ENCODE data around the gene CRYZ.

CRYZ gene

DNA sequence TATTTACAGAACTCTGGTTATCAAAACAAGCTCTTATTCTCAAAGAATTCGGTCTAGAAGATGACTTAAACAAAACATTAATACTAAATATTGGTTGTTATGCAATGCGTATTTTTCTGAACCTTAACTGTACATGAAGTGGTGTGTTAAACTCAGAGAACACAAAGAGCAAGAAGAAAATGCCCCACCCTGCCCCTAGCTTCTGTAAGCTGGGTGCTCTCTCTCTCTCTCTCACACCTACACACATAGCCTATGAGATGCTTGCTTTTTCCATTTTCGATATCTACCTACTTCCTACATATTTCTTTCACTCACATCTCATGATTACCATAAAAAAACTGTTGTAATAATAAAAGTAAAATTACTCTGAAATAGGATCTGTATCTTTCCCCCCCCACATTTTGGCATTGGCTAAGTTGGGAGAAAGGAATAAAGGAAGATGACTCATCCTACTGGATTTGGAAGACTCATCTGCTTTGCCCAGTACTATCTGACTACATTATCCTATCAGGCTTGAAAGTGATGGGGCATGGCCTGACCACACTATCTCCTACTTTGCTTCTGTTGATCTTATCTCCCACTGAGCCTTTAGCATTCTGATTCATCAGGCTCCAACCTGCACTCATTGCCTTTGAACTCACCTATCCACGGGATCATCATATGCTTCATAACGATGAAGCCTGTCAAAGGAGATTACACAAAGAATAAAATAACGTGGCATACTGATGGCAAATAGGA is 2.9 kb downstream of the CRYZ start:
- H3K9me3 ChIP-seq (ENCODE audit: insufficient read depth, low read depth, low read length), result peaks cover 14% of the 10 kb centered on the region
- no peak overlapping the region for H3K4me3 ChIP-seq (ENCODE audit: low read length)
- peaks cover 19% of the 10 kb centered on the region for H3K4me1 ChIP-seq (ENCODE audit: insufficient read depth, low read length)
- no peaks in the 10 kb centered on the region for H3K27me3 ChIP-seq (ENCODE audit: insufficient read depth, low read length)
- no peak overlapping the region for H3K27ac ChIP-seq (ENCODE audit: low read depth, low read length)
- peaks cover 9% of the 10 kb centered on the region; the same call in 1 of the 2 replicates for H3K36me3 ChIP-seq (ENCODE audit: insufficient read depth, low read length)
- H3K9ac ChIP-seq (ENCODE audit: low read depth, low read length), result no peak overlapping the region
- 75% methylated on average over 4 of the region's 6 CpGs for WGBS

DNA sequence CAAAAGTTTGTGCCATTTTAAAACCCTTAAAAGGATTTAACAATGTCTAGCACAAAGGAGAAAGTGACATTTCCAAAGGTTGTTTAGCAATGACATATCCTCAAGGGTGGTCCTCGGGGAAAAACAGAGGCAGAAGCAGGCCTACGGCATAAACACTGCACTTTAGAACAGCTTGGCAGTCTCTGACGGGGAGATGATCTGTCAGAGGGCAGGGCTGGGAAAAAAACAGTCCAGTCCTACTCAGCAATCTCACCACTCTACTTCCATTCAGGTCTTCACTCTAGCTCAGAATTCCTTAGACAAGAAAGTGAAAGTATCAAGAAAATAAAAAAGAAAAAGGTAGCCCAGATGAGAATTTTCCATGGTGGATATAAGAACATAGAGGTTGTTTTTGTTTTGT is 4.1 kb downstream of the CRYZ start:
- no peaks in the 10 kb centered on the region for H3K27me3 ChIP-seq (ENCODE audit: insufficient read depth, low read length)
- no peak overlapping the region for H3K27ac ChIP-seq (ENCODE audit: low read depth, low read length)
- H3K4me3 ChIP-seq (ENCODE audit: low read length), result no peak overlapping the region

DNA sequence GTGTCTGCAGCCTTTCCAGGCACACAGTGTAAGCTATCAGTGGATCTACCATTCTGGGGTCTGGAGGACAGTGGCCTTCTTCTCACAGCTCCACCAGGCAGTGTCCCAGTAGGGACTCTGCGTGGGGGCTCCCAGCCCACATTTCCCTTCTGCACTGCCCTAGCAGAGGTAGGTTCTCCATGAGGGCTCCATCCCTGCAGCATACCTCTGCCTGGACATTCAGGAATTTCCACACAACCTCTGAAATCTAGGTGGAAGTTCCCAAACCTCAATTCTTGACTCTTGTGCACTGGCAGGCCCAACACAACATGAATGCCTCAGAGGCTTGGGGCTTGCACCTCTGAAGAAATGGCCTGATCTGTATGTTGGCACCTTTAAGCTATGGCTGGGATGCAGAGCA is 6.8 kb downstream of the CRYZ start:
- peaks cover 14% of the 10 kb centered on the region for H3K9me3 ChIP-seq (ENCODE audit: insufficient read depth, low read depth, low read length)
- peaks cover 10% of the 10 kb centered on the region for H3K4me1 ChIP-seq (ENCODE audit: insufficient read depth, low read length)
- H3K27me3 ChIP-seq (ENCODE audit: insufficient read depth, low read length), result no peaks in the 10 kb centered on the region
- 93% methylated on average over 1 of the region's 1 CpG for WGBS
- H3K36me3 ChIP-seq (ENCODE audit: insufficient read depth, low read length), result peaks cover 47% of the 10 kb centered on the region
- H3K27ac ChIP-seq (ENCODE audit: low read depth, low read length), result no peak overlapping the region
- no peak overlapping the region for H3K9ac ChIP-seq (ENCODE audit: low read depth, low read length)
- H3K4me3 ChIP-seq (ENCODE audit: low read length), result no peak overlapping the region

More for the DNA sequence above, 4.1 kb downstream of the CRYZ start:
- no peak overlapping the region for H3K9ac ChIP-seq (ENCODE audit: low read depth, low read length)
- H3K4me1 ChIP-seq (ENCODE audit: insufficient read depth, low read length), result peaks cover 15% of the 10 kb centered on the region
- peaks cover 14% of the 10 kb centered on the region for H3K9me3 ChIP-seq (ENCODE audit: insufficient read depth, low read depth, low read length)
- H3K36me3 ChIP-seq (ENCODE audit: insufficient read depth, low read length), result peaks cover 20% of the 10 kb centered on the region
- WGBS, result 96% methylated on average over 3 of the region's 3 CpGs

DNA sequence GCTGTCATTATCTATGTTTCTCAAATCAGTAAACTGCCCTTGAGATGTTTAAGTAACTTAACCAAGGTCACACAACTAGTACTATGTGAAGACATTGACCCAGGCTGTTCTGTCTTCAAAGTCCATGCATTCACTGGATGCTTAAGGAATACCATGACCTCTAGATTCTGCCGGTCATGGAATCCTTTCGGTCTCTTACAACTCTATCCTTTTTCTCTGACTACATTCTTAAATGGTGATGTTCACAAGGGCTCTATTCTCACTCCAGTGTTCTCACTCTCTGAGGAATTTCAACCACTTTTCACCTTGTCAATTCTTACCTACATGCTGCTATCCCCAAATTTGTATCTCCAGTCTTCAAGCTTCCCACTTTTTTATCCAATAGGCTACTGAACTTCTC is 15.2 kb downstream of the CRYZ start:
- Histone ChIP-seq H3K4me1 (ENCODE audit: insufficient read depth, low read length) (no peaks in the 10 kb centered on the region), H3K27ac (ENCODE audit: low read depth, low read length) (no peak overlapping the region), H3K9me3 (ENCODE audit: insufficient read depth, low read depth, low read length) (no peaks in the 10 kb centered on the region), H3K36me3 (ENCODE audit: insufficient read depth, low read length) (peaks cover 70% of the 10 kb centered on the region), H3K4me3 (ENCODE audit: low read length) (no peak overlapping the region), H3K9ac (ENCODE audit: low read depth, low read length) (no peak overlapping the region), H3K27me3 (ENCODE audit: insufficient read depth, low read length) (no peaks in the 10 kb centered on the region)
- WGBS, result 92% methylated on average over 2 of the region's 2 CpGs

DNA sequence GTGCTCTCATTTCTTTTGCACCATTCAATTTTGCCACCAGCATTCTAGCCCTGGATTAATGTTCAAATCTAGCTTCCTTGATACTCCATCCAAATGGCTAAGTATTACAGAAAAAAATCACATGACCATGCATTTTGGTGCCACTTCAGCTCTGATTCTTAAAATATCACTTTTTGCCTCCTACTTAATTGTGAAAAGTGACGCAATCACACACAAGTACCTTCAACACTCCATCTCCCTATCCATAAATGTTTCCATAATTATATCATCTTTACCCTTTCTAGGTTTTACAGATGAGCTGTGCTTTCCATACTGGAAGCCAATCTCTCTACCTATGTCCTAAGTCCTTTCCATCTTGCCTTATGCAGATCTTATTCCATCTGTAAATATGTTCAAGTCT is 16.0 kb downstream of the CRYZ start:
- H3K4me3 ChIP-seq (ENCODE audit: low read length), result no peak overlapping the region
- WGBS, result 96% methylated on average over 1 of the region's 1 CpG
- H3K27ac ChIP-seq (ENCODE audit: low read depth, low read length), result no peak overlapping the region
- H3K4me1 ChIP-seq (ENCODE audit: insufficient read depth, low read length), result no peaks in the 10 kb centered on the region
- no peak overlapping the region for H3K9ac ChIP-seq (ENCODE audit: low read depth, low read length)
- H3K9me3 ChIP-seq (ENCODE audit: insufficient read depth, low read depth, low read length), result no peaks in the 10 kb centered on the region
- no peaks in the 10 kb centered on the region for H3K27me3 ChIP-seq (ENCODE audit: insufficient read depth, low read length)
- H3K36me3 ChIP-seq (ENCODE audit: insufficient read depth, low read length), result peaks cover 68% of the 10 kb centered on the region

DNA sequence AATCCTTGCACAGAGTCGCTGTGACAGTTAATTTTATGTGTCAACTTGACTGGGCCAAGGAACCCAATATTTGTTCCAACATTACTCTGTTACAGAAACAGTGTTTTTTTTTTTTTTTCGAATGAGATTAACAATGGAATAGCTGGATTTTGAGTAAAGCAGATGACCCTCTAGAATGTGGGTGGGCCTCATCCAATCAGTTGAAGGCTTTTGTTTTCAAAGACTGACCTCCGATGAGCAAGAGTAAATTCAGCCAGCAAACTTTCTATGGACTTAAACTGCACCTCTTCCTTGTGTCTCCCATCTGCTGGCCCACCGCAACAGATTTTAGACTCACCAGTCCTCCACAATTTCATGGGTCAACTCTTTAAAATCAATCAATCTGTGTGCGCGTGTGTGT is 17.0 kb downstream of the CRYZ start:
- H3K4me3 ChIP-seq (ENCODE audit: low read length), result no peak overlapping the region
- no peaks in the 10 kb centered on the region for H3K27me3 ChIP-seq (ENCODE audit: insufficient read depth, low read length)
- no peak overlapping the region for H3K27ac ChIP-seq (ENCODE audit: low read depth, low read length)
- 75% methylated on average over 6 of the region's 6 CpGs for WGBS
- H3K36me3 ChIP-seq (ENCODE audit: insufficient read depth, low read length), result peaks cover 65% of the 10 kb centered on the region
- H3K9ac ChIP-seq (ENCODE audit: low read depth, low read length), result no peak overlapping the region
- H3K9me3 ChIP-seq (ENCODE audit: insufficient read depth, low read depth, low read length), result no peaks in the 10 kb centered on the region
- H3K4me1 ChIP-seq (ENCODE audit: insufficient read depth, low read length), result no peaks in the 10 kb centered on the region

DNA sequence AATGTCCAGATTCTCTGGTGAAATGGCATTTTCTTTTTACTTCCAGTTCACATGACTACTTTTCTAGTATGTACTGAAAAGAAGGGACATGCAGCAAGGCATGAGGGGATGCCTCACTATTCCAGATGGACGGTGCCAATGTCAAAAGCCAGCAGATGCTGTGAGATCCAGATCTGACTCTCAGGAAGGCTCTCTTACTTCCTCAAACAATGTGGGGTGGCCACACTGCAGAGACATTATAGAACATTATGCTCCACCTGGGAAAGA is 17.7 kb downstream of the CRYZ start:
- 89% methylated on average over 1 of the region's 1 CpG for WGBS

DNA sequence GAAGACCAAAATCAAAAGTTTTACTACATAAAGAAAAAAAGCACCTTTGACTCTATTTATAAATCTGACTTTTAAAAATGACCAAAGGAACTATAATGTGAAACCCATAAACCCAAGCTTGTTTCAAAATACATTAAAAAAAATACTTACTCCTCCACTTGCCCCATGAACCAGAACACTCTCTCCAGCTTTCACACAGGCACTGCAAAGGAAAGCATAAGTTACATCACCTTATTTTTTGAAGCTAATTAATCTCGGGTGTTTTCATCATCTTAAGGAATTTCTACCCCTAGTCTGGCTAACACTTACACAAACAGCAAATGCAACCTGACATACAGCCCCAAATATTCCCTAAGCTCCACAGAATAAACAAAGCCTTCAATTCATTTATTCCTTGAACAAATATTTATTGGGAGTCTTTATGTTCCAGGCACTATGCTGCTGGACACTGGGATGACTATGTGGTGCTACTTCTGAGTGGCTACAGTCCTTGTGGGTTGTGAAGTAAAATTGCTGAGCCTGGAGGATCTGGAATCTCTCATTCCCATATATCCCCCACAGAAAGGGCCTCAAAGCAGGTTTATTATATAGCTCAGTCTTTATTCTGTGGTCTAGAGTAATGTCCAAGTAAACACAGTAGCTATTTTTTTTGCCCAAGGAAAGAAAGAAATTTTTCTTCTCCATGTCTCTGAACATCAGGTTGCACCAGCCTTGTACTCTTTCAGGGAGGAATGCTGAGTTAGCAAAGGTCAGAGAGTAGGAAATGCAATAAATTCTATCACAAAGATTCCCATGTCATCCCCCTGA is 18.2 kb downstream of the CRYZ start:
- H3K9ac ChIP-seq (ENCODE audit: low read depth, low read length), result no peak overlapping the region
- H3K27me3 ChIP-seq (ENCODE audit: insufficient read depth, low read length), result no peaks in the 10 kb centered on the region
- H3K4me3 ChIP-seq (ENCODE audit: low read length), result no peak overlapping the region
- WGBS, result 95% methylated on average over 1 of the region's 1 CpG
- H3K9me3 ChIP-seq (ENCODE audit: insufficient read depth, low read depth, low read length), result no peaks in the 10 kb centered on the region
- no peaks in the 10 kb centered on the region for H3K4me1 ChIP-seq (ENCODE audit: insufficient read depth, low read length)
- peaks cover 56% of the 10 kb centered on the region for H3K36me3 ChIP-seq (ENCODE audit: insufficient read depth, low read length)
- no peak overlapping the region for H3K27ac ChIP-seq (ENCODE audit: low read depth, low read length)

More for the DNA sequence above, 17.7 kb downstream of the CRYZ start:
- Histone ChIP-seq H3K4me1 (ENCODE audit: insufficient read depth, low read length) (no peaks in the 10 kb centered on the region), H3K4me3 (ENCODE audit: low read length) (no peak overlapping the region), H3K36me3 (ENCODE audit: insufficient read depth, low read length) (peaks cover 59% of the 10 kb centered on the region), H3K27ac (ENCODE audit: low read depth, low read length) (no peak overlapping the region), H3K27me3 (ENCODE audit: insufficient read depth, low read length) (no peaks in the 10 kb centered on the region), H3K9ac (ENCODE audit: low read depth, low read length) (no peak overlapping the region), H3K9me3 (ENCODE audit: insufficient read depth, low read depth, low read length) (no peaks in the 10 kb centered on the region)

DNA sequence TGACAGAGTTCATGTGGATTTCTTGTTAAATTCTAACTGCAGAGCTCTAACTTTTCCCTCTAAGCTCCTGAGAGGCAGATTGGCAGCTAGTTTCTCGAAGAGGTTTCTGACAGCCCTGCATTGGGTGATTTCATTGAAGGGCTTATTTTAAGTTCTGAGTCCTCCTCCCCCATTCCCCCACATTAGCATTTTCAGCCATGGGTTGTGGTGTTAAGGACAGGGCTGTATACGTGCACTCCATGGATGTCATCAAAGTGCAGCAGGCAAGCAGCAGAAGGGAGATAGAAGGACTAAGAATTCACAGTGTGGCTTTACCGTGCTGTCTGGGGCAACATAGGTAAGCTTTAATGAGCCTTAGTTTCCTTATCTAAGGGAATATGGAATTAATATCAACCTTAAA is 19.0 kb downstream of the CRYZ start:
- no peak overlapping the region for H3K4me3 ChIP-seq (ENCODE audit: low read length)
- no peaks in the 10 kb centered on the region for H3K9me3 ChIP-seq (ENCODE audit: insufficient read depth, low read depth, low read length)
- no peak overlapping the region for H3K27ac ChIP-seq (ENCODE audit: low read depth, low read length)
- H3K36me3 ChIP-seq (ENCODE audit: insufficient read depth, low read length), result peaks cover 60% of the 10 kb centered on the region
- 73% methylated on average over 3 of the region's 3 CpGs for WGBS
- no peaks in the 10 kb centered on the region for H3K27me3 ChIP-seq (ENCODE audit: insufficient read depth, low read length)
- H3K9ac ChIP-seq (ENCODE audit: low read depth, low read length), result no peak overlapping the region
- H3K4me1 ChIP-seq (ENCODE audit: insufficient read depth, low read length), result no peaks in the 10 kb centered on the region

DNA sequence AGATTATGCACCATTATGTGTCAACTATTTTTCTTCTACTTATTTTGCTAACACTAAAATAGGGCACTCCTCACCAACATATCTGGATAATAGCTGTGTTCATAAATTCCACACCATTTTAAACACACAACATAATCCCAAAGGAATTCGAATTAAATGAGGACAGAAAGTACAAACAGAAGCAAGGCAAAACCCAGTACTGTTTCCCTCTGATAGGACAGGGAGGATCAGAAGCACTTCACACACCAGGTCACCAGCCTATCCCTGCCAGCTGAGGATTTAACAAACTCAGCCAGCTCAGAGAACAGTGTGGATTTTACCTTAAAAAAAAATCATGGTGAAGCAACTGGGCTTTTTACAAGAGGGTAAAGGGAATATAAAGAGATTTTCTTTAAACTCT is 20.0 kb downstream of the CRYZ start:
- no peaks in the 10 kb centered on the region for H3K27me3 ChIP-seq (ENCODE audit: insufficient read depth, low read length)
- 86% methylated on average over 1 of the region's 1 CpG for WGBS
- H3K4me3 ChIP-seq (ENCODE audit: low read length), result no peak overlapping the region
- H3K9ac ChIP-seq (ENCODE audit: low read depth, low read length), result no peak overlapping the region
- no peaks in the 10 kb centered on the region for H3K9me3 ChIP-seq (ENCODE audit: insufficient read depth, low read depth, low read length)
- H3K4me1 ChIP-seq (ENCODE audit: insufficient read depth, low read length), result no peaks in the 10 kb centered on the region
- peaks cover 58% of the 10 kb centered on the region for H3K36me3 ChIP-seq (ENCODE audit: insufficient read depth, low read length)
- H3K27ac ChIP-seq (ENCODE audit: low read depth, low read length), result no peak overlapping the region

DNA sequence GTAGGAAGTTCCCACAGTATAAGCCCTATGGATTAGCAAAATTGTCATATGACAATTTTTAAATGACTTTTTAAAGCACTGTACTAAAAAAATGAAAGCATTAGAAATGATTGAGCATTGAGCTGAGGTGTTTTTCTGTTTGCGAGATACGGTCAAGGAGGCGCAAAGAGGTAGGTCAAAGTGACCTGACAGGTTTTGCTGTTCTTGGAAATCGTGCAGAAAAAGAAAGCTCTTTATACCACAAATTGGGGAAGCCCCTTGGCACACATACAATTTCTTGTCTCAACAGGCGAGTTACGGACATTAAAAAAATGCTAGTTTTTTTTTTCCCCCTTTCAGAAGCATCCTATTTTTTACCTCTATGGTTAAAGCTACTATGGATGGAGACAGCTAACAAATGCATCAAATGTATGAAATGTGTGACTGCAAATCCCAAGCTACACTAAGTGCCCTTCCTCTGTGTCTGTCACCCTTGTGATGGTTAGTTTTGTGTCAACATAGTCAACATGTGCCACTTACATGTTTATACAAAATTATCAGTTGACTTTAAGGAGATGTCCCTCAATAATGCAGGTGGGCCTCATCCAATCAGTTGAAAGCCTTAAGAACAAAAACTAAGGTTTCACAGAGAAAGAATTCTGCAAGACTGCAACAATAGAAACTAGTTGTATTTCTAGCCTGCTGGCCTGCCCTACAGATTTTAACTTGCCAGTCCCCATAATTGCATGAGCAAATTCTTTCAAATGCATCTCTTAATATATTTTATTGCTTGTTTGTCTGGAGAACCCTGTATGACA is 29.3 kb downstream of the CRYZ start:
- Histone ChIP-seq H3K4me1 (ENCODE audit: insufficient read depth, low read length) (no peaks in the 10 kb centered on the region), H3K9me3 (ENCODE audit: insufficient read depth, low read depth, low read length) (no peaks in the 10 kb centered on the region), H3K36me3 (ENCODE audit: insufficient read depth, low read length) (peaks cover 45% of the 10 kb centered on the region), H3K9ac (ENCODE audit: low read depth, low read length) (no peak overlapping the region), H3K27me3 (ENCODE audit: insufficient read depth, low read length) (no peaks in the 10 kb centered on the region), H3K27ac (ENCODE audit: low read depth, low read length) (no peak overlapping the region), H3K4me3 (ENCODE audit: low read length) (no peak overlapping the region)
- WGBS, result 97% methylated on average over 6 of the region's 6 CpGs
